ENCODE results near the gene COL23A1. TPM values are rescaled to one million over a fixed set of nuclear protein-coding genes. Genes with fewer than 3 reads are reported as not detected.

Gene COL23A1
- polyA plus RNA-seq, 3 donors: 0.11 to 0.21 TPM; not detected in 1

DNA sequence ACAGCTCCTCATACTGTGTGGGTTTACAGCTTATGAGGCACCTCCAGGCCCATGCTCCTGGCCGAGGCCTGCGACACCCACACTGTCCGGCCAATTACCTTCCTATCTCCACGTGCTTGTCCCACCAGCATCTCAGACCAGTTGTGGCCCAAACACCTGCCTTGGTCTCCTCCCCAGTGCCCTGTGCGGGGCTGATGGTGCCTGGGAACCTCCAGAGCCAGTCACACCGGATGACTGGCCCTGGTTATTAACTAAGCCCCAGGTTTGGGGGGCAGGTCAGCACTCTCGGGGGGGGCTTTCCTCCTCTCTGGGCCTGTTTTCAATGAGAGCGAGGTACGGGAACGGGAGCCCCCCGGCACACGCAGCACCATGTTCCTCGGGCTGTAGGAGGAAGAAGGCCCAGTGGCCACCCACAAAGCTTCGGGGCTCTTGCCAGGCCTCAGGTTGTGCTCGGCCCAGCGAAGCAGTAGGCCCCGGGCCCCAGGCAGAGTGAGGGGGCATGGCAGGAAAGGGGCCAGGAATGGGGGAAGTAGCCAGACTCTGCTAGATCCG lies 281.6 kb downstream of the COL23A1 start:
- Mint-ChIP-seq H3K4me1 (peaks cover 7% of the 10 kb centered on the region), H3K4me3 (no peak overlapping the region), H3K27ac (no peak overlapping the region), H3K27me3 (ENCODE audit: low read depth in 3 of 3) (peaks cover 0 to 2% (median 2%) of the 10 kb centered on the region in 3 donors), H3K9me3 (peaks cover 3 to 7% (median 4%) of the 10 kb centered on the region in 7 donors), H3K36me3 (no peaks in the 10 kb centered on the region)
- Histone ChIP-seq H3K79me2 (ENCODE audit: insufficient read depth, low read length) (no peaks in the 10 kb centered on the region), H3K4me2 (replicated peaks; ENCODE audit: extremely low read depth, low read length, poor library complexity, severe bottlenecking) (no peak overlapping the region), H3K4me1 (ENCODE audit: control insufficient read depth in 1 of 2, insufficient read depth in 2 of 2, low read length in 2 of 2) (peaks cover 16 to 17% of the 10 kb centered on the region in 2 donors), H3K4me3 (replicated peaks in 1 of 3; ENCODE audit: low read depth in 2 of 3, low read length in 3 of 3) (no peak overlapping the region), H4K20me1 (ENCODE audit: insufficient read depth, low read length) (no peaks in the 10 kb centered on the region), H3K27ac (ENCODE audit: low read depth in 1 of 2, low read length in 2 of 2) (no peak overlapping the region), H3K36me3 (replicated peaks in 1 of 2; ENCODE audit: control insufficient read depth in 1 of 2, insufficient read depth in 2 of 2, low read length in 2 of 2) (no peaks in the 10 kb centered on the region), H2AFZ (ENCODE audit: insufficient read depth, low read depth, low read length, poor library complexity, severe bottlenecking) (no peak overlapping the region), H3K9me3 (replicated peaks in 1 of 2; ENCODE audit: control insufficient read depth in 1 of 2, insufficient read depth in 1 of 2, low read length in 2 of 2) (no peaks in the 10 kb centered on the region), H3K27me3 (ENCODE audit: control insufficient read depth in 2 of 2, insufficient read depth in 2 of 2, low read length in 2 of 2) (no peaks in the 10 kb centered on the region), H3K9ac (ENCODE audit: insufficient read depth, low read length, poor library complexity, severe bottlenecking) (no peak overlapping the region)
- DNase-seq: no peak
- intact Hi-C loops (cut with micrococcal nuclease): no loop called here
- 83% methylated on average over 9 of the region's 18 CpGs for WGBS (ENCODE audit: insufficient coverage)
- TF ChIP-seq, protein P1, sequence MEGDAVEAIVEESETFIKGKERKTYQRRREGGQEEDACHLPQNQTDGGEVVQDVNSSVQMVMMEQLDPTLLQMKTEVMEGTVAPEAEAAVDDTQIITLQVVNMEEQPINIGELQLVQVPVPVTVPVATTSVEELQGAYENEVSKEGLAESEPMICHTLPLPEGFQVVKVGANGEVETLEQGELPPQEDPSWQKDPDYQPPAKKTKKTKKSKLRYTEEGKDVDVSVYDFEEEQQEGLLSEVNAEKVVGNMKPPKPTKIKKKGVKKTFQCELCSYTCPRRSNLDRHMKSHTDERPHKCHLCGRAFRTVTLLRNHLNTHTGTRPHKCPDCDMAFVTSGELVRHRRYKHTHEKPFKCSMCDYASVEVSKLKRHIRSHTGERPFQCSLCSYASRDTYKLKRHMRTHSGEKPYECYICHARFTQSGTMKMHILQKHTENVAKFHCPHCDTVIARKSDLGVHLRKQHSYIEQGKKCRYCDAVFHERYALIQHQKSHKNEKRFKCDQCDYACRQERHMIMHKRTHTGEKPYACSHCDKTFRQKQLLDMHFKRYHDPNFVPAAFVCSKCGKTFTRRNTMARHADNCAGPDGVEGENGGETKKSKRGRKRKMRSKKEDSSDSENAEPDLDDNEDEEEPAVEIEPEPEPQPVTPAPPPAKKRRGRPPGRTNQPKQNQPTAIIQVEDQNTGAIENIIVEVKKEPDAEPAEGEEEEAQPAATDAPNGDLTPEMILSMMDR (IDR thresholded peaks at IDR 0.05): no peak

DNA sequence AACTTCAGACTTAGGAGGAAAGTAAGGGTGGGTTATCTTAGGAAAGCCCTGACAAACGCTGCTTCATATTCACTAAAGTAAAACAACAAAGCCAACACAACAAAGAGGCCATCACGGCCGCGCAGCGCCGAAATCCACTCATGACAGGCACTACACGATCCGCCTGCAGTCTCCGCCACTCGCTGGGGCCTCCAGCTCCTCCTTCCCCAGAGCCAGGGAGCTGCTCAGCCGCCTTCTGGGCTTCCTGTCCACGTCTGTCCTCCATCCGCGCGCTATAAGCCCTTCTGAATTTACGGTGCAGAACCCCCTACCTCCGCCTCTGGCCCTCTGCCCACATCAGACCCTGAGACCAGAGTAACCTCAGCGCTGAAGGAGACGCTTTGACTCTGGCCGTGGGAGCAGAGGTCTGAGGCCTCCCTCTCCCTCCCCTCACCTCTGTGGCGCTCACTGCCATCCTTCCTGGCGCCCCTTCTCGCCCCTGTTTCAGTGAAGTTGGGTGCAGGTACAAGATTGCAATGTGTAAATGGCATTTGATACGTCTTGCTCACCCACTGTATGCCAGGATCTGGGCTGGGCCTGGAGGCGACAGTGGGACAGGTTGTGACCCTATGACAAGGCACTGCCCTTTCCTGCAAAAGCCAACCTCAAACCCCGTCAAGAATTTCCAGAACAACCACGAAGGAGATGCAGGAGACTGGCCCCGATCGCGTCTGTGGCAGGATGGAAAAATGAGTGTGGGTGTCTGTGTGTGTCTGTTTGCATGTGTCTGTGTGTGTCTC lies 282.7 kb downstream of the COL23A1 start:
- WGBS (ENCODE audit: insufficient coverage): 85% methylated on average over 12 of the region's 30 CpGs
- no peaks in the 10 kb centered on the region for H3K4me1 Mint-ChIP-seq

More for the DNA sequence above, 282.7 kb downstream of the COL23A1 start:
- Histone ChIP-seq H3K27me3 (ENCODE audit: control insufficient read depth in 2 of 2, insufficient read depth in 2 of 2, low read length in 2 of 2) (no peaks in the 10 kb centered on the region), H3K27ac (ENCODE audit: low read depth in 1 of 2, low read length in 2 of 2) (no peak overlapping the region), H3K4me3 (replicated peaks in 1 of 3; ENCODE audit: low read depth in 2 of 3, low read length in 3 of 3) (no peak overlapping the region), H4K20me1 (ENCODE audit: insufficient read depth, low read length) (no peaks in the 10 kb centered on the region), H3K4me2 (replicated peaks; ENCODE audit: extremely low read depth, low read length, poor library complexity, severe bottlenecking) (no peak overlapping the region), H3K4me1 (ENCODE audit: control insufficient read depth in 1 of 2, insufficient read depth in 2 of 2, low read length in 2 of 2) (peaks cover 7% of the 10 kb centered on the region in 2 donors), H3K79me2 (ENCODE audit: insufficient read depth, low read length) (no peaks in the 10 kb centered on the region), H3K36me3 (replicated peaks in 1 of 2; ENCODE audit: control insufficient read depth in 1 of 2, insufficient read depth in 2 of 2, low read length in 2 of 2) (no peaks in the 10 kb centered on the region), H3K9ac (ENCODE audit: insufficient read depth, low read length, poor library complexity, severe bottlenecking) (no peak overlapping the region), H3K9me3 (replicated peaks in 1 of 2; ENCODE audit: control insufficient read depth in 1 of 2, insufficient read depth in 1 of 2, low read length in 2 of 2) (no peaks in the 10 kb centered on the region), H2AFZ (ENCODE audit: insufficient read depth, low read depth, low read length, poor library complexity, severe bottlenecking) (no peak overlapping the region)
- Mint-ChIP-seq H3K27ac (peak overlapping the region in 2 of 7 donors; percentile 54 to 60), H3K9me3 (peaks cover 0 to 4% (median 0%) of the 10 kb centered on the region in 7 donors), H3K27me3 (ENCODE audit: low read depth in 3 of 3) (peaks cover 0 to 2% (median 0%) of the 10 kb centered on the region in 3 donors), H3K4me3 (no peak overlapping the region), H3K36me3 (no peaks in the 10 kb centered on the region)
- intact Hi-C loops (cut with micrococcal nuclease): no loop called here
- DNase-seq: no peak
- TF ChIP-seq, protein P1 (IDR thresholded peaks at IDR 0.05): no peak
